GM20000 (cell line): Measurements from ENCODE around the gene NHEJ1.
A peak's percentile ranks its signal among the peaks of the same experiment; 100 is the strongest.

Experiments
- DNase-seq: peaks from one replicate; pipeline ENCODE4 v3.0.0; 2012; ENCODE audit warnings: low spot score
- TF ChIP-seq, protein P1 (sequence below): IDR thresholded peaks from 2 replicates; pipeline ENCODE4 v1.5.1; 2012; ENCODE audit warnings: mild to moderate bottlenecking, control low read depth; ENCODE audit errors: extremely low read depth, missing control alignments

The NHEJ1 gene

DNA sequence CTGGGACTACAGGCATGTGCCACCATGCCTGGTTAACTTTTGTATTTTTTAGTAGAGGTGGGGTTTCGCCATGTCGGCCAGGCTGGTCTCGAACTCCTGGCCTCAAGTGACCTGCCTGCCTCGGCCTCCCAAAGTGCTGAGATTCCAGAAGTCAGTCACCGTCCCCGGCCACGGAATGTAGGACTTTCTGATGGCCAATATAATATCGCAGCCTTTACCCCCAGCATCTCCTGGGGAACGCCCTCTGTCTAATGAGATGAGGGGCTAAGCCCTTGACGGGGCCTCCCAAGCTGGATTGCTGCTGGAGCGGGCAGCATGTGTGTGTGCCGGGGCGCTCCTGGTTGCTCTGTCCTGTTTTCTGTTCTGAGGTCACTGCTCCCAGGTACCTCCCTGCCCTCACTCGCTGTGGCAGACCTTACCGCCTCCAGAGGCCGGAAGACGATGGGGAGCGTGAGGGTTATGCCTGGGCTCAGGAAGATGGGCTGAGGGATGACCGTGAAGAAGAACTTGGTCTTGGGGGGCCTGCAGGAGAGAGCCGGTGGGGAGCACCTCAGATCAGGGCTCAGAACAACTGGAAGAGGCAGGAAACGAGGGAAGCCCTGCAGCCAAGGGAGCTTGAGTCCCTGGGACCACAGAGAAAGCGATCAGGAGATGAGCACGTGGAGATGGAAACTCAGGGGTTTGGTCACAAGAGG, 128.4 kb downstream of the NHEJ1 start:
- TF ChIP-seq, protein P1, sequence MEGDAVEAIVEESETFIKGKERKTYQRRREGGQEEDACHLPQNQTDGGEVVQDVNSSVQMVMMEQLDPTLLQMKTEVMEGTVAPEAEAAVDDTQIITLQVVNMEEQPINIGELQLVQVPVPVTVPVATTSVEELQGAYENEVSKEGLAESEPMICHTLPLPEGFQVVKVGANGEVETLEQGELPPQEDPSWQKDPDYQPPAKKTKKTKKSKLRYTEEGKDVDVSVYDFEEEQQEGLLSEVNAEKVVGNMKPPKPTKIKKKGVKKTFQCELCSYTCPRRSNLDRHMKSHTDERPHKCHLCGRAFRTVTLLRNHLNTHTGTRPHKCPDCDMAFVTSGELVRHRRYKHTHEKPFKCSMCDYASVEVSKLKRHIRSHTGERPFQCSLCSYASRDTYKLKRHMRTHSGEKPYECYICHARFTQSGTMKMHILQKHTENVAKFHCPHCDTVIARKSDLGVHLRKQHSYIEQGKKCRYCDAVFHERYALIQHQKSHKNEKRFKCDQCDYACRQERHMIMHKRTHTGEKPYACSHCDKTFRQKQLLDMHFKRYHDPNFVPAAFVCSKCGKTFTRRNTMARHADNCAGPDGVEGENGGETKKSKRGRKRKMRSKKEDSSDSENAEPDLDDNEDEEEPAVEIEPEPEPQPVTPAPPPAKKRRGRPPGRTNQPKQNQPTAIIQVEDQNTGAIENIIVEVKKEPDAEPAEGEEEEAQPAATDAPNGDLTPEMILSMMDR: no peak
- no peak for DNase-seq

GRCh38 chr2:219031005-219031738, 129.4 kb downstream of the NHEJ1 start:
- DNase-seq: no peak
- TF ChIP-seq, protein P1: no peak

DNA sequence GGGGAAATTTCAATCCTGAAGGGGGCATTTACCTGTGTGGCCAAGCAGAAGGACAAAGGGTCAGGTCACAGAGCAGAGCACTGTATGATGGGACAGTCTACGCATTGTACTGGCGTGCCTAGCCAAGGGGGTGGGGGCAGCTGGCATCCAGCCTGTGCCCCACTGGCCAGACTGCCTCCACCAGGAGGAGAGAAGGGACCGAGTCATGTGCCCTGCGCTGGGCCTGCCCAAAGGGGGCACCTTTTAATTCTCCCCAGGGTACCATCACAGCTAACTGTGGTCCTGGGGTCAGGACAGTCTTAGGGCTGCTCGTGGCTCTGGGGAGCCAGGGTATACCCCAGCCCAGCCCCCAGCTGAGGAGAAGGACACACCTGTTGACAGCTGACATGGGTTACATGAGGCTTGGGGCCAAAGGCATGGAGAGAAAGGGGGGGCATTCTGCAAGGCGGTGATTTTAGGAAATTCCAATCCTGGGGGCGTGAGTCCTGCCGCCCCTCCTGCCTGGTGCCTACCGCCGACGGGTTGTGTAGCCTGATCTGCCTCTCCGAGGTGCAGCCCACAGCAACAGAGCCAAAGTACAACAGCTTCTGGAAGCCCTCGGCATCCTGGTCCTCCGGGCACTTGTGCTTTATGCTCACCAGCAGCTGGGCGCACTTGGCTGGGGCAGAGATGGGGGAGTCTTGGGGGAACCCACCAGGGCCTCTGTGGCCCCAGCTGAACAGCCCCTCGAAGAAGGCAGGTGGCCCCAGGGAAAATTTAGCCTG, 130.3 kb downstream of the NHEJ1 start:
- TF ChIP-seq, protein P1: no peak
- no peak for DNase-seq

DNA sequence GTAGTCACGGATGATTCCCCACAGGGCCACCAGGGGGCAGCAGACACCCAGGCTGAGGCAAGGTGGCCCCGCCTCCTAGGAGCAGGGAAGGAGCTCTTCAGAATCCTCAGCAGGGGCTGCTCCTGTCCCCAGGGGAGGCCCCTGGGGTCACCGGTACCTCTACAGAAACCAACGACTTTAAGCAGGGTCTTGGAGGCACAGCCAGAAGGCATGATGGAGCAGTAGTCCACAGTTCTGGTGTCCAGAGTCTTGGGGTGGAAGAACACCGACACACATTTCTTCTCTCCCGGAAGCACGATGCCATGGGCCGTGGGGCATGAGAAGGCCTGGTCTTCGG, 130.8 kb downstream of the NHEJ1 start:
- DNase-seq: peak; percentile 84
- TF ChIP-seq, protein P1: peak; percentile 93

- TF ChIP-seq, protein P1: no peak
- no peak for DNase-seq
Observed at GRCh38 chr2:219028996-219029828, 131.4 kb downstream of the NHEJ1 start.

DNA sequence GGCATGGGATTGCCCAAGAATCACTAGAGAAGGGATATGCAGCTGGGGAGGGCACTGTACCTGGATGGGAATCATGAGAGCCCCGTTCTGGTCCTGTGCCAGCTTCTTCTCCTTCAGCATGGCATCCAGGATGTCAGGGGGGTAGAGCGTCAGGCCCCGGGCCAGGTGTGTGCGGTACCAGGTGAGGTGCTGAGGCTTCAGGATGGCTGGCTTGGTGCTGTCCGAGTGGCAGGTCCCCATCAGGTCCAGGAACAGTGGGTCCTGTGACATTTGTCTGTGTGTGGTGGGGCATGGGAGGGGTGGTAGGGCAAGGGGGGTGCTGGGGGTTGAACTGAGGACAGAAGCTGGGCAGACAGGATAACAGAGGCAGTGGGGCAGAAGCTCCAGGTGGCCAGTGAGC, 132.5 kb downstream of the NHEJ1 start:
- TF ChIP-seq, protein P1: no peak

More for the DNA sequence above, 132.5 kb downstream of the NHEJ1 start:
- no peak for DNase-seq
